HCT116 (cell line): Measurements from ENCODE around the gene PPP4R3A. TPM values are rescaled to one million over a fixed set of nuclear protein-coding genes. Genes with fewer than 3 reads are reported as not detected.

ENCODE experiments used
- ATAC-seq: fragments of 200-7000 bp; cut with Tn5 transposase; 2 replicates; pipeline ENCODE4 v1.9.1; 2020; ENCODE audit warnings: mild to moderate bottlenecking, moderate library complexity
- BruUV-seq: library from RNA; stranded (reverse); fragments of 400-500 nt; replicated peaks from 2 replicates; lab custom pipeline; 2021; lab: Mats Ljungman, UMichigan
- CTCF ChIA-PET: fragments of 300-600 bp; sonication (Branson Sonifier 250); formaldehyde crosslinking; loops from one replicate; lab custom pipeline; 2021; ENCODE audit warnings: antibody characterized with exemption; lab: Charles Lee
- POLR2A ChIA-PET: fragments of 300-600, 350-600 bp; sonication (Branson Sonifier 250); formaldehyde crosslinking; loops from one replicate; lab custom pipeline; 2021; ENCODE audit warnings: antibody characterized with exemption; lab: Charles Lee
- RAD21 ChIA-PET, 2 experiments: fragments of 300-600 bp; sonication (Branson Sonifier 250); formaldehyde crosslinking; loops; one replicate each; lab custom pipeline; 2023; ENCODE audit warnings: low total read pairs in 2 of 2; ENCODE audit not compliant: uncharacterized antibody in 2 of 2, unreplicated experiment in 2 of 2, low non-redundant PET in 1 of 2; lab: Charles Lee
- DNase-seq: peaks from one replicate; pipeline ENCODE4 v3.0.0-alpha.2; 2010; ENCODE audit warnings: low read depth, low spot score
- H2AFZ ChIP-seq: fragments of 200-600 bp; shearing (Covaris generic), sonication (generic); 2 replicates; pipeline ENCODE4 v1.6.1; 2017; ENCODE audit warnings: low read depth, mixed run types, mixed read lengths, antibody characterized with exemption, low read length; ENCODE audit not compliant: poor library complexity, severe bottlenecking
- H3K27ac ChIP-seq: 2 replicates; pipeline ENCODE4 v1.5.1; 2012; ENCODE audit warnings: low read depth, low read length
- H3K27me3 ChIP-seq: fragments of 200-600 bp; sonication (generic); 2 replicates; pipeline ENCODE4 v1.6.1; 2016; ENCODE audit warnings: mixed run types, low read length, mixed read lengths; ENCODE audit not compliant: insufficient read depth
- H3K36me3 ChIP-seq, 2 experiments: fragments of 200-500 bp in 1 of 2; fragments of 200-600 bp in 1 of 2; sonication (Bioruptor generic) in 1 of 2; sonication (generic) in 1 of 2; 2 replicates each; pipeline versions ENCODE4 v1.5.1 to v1.6.1; 2014 to 2016; ENCODE audit warnings: low read length in 2 of 2, inconsistent platforms in 1 of 2, mixed read lengths in 1 of 2, mixed run types in 1 of 2; ENCODE audit not compliant: insufficient read depth in 2 of 2, control insufficient read depth in 1 of 2
- H3K4me1 ChIP-seq, 2 experiments: fragments of 200-600 bp in 1 of 2; sonication (generic) in 1 of 2; 2 replicates each; pipeline versions ENCODE4 v1.5.1 to v1.6.1; 2012 to 2017; ENCODE audit warnings: low read length in 2 of 2, inconsistent platforms in 1 of 2, mild to moderate bottlenecking in 1 of 2, mixed read lengths in 1 of 2, mixed run types in 1 of 2, moderate library complexity in 1 of 2; ENCODE audit not compliant: insufficient read depth in 2 of 2, control insufficient read depth in 1 of 2
- H3K4me2 ChIP-seq: fragments of 200-600 bp; sonication (generic); 2 replicates; pipeline ENCODE4 v1.6.1; 2017; ENCODE audit warnings: mixed run types, low read length, mixed read lengths
- H3K4me3 ChIP-seq, 2 experiments: fragments of 200-600 bp in 1 of 2; sonication (generic) in 1 of 2; replicated peaks in 1 of 2; 2 replicates each; pipeline ENCODE4 v1.5.1; 2011 to 2016; ENCODE audit warnings: low read length in 2 of 2, control low read depth in 1 of 2, low read depth in 1 of 2, mild to moderate bottlenecking in 1 of 2, mixed read lengths in 1 of 2, mixed run types in 1 of 2
- H3K79me2 ChIP-seq: fragments of 200-600 bp; sonication (generic); 2 replicates; pipeline ENCODE4 v1.6.1; 2017; ENCODE audit warnings: mild to moderate bottlenecking, mixed run types, low read length, moderate library complexity, mixed read lengths; ENCODE audit not compliant: insufficient read depth
- H3K9ac ChIP-seq: fragments of 200-600 bp; sonication (generic); 2 replicates; pipeline ENCODE4 v1.6.1; 2016; ENCODE audit warnings: low read length, mixed read lengths
- H3K9me2 ChIP-seq: fragments of 200-600 bp; sonication (generic), shearing (Covaris generic); 2 replicates; pipeline ENCODE4 v1.6.1; 2017; ENCODE audit warnings: mixed run types, mild to moderate bottlenecking, moderate library complexity; ENCODE audit not compliant: insufficient read depth
- H3K9me3 ChIP-seq, 2 experiments: fragments of 200-500 bp in 1 of 2; fragments of 200-600 bp in 1 of 2; sonication (Bioruptor generic) in 1 of 2; sonication (generic) in 1 of 2; 2 replicates each; pipeline ENCODE4 v1.6.1; 2014 to 2017; ENCODE audit warnings: low read length in 2 of 2, mixed read lengths in 2 of 2, inconsistent platforms in 1 of 2, low read depth in 1 of 2, mild to moderate bottlenecking in 1 of 2, mixed run types in 1 of 2, moderate library complexity in 1 of 2; ENCODE audit not compliant: control insufficient read depth in 1 of 2, insufficient read depth in 1 of 2
- H4K20me1 ChIP-seq: fragments of 200-600 bp; sonication (generic), shearing (Covaris generic); 2 replicates; pipeline ENCODE4 v1.6.1; 2017; ENCODE audit warnings: mixed run types, mild to moderate bottlenecking, moderate library complexity; ENCODE audit not compliant: insufficient read depth
- CBX3 ChIP-seq: IDR thresholded peaks from 2 replicates; pipeline ENCODE4 v1.6.1; 2012; ENCODE audit warnings: low read depth
- CTCF ChIP-seq, 3 experiments: fragments of 200-600 bp in 1 of 3; sonication (generic) in 1 of 3; IDR thresholded peaks in 2 of 3; conservative IDR thresholded peaks in 1 of 3; 2 replicates each; pipeline ENCODE4 v1.5.1; 2012 to 2017; ENCODE audit warnings: low read depth in 2 of 3, low read length in 2 of 3, antibody characterized with exemption in 1 of 3, borderline replicate concordance in 1 of 3, control low read depth in 1 of 3, mild to moderate bottlenecking in 1 of 3, mixed read lengths in 1 of 3, mixed run types in 1 of 3, moderate library complexity in 1 of 3; ENCODE audit not compliant: insufficient read depth in 1 of 3
- JUND ChIP-seq: IDR thresholded peaks from 2 replicates; pipeline ENCODE4 v1.6.1; 2012
- POLR2AphosphoS5 ChIP-seq: IDR thresholded peaks from 2 replicates; pipeline ENCODE4 v1.6.1; 2011; ENCODE audit warnings: mild to moderate bottlenecking, low read depth, low read length, moderate library complexity
- RAD21 ChIP-seq: IDR thresholded peaks from 2 replicates; pipeline ENCODE4 v1.6.1; 2012; ENCODE audit warnings: low read depth, mild to moderate bottlenecking
- REST ChIP-seq: IDR thresholded peaks from 2 replicates; pipeline ENCODE4 v1.6.1; 2012; ENCODE audit warnings: low read depth
- SP1 ChIP-seq: IDR thresholded peaks from 2 replicates; pipeline ENCODE4 v1.6.1; 2012; ENCODE audit warnings: low read depth
- YY1 ChIP-seq: IDR thresholded peaks from 2 replicates; pipeline ENCODE4 v1.6.1; 2011; ENCODE audit warnings: low read length, low read depth, moderate library complexity, mild to moderate bottlenecking; ENCODE audit not compliant: insufficient replicate concordance; ENCODE audit errors: extremely low read depth
- ZBTB33 ChIP-seq: IDR thresholded peaks from 2 replicates; pipeline ENCODE4 v1.6.1; 2011; ENCODE audit warnings: mild to moderate bottlenecking, low read length, moderate library complexity; ENCODE audit not compliant: insufficient replicate concordance; ENCODE audit errors: extremely low read depth
- ZFX ChIP-seq: fragments of 450-650 bp; IDR thresholded peaks from 2 replicates; pipeline ENCODE4 v1.6.1; 2017
- ZNF274 ChIP-seq: fragments of 200-500 bp; sonication (Bioruptor generic); IDR thresholded peaks from 2 replicates; pipeline ENCODE4 v1.6.1; 2014; ENCODE audit warnings: mild to moderate bottlenecking, low read depth, low read length, inconsistent platforms
- intact Hi-C: fragments of 100-400 bp; cut with micrococcal nuclease; formaldehyde crosslinking; loops from 2 replicates; pipeline ENCODE4 v1.10.0; 2022
- total RNA-seq: library from RNA; stranded (reverse); gene quantifications from one replicate; pipeline ENCODE4 v1.2.1, GENCODE V29; 2021; ENCODE audit not compliant: unreplicated experiment

The PPP4R3A gene
- total RNA-seq, 1 experiment from 2014 or later: 67.7 TPM

GRCh38 chr14:91454580-91454979 lies 55.5 kb downstream of the PPP4R3A start:
- Histone ChIP-seq H3K36me3 (peaks cover 17 to 22% of the 10 kb centered on the region in 2 experiments), H3K9me3 (no peaks in the 10 kb centered on the region), H3K9ac (no peak overlapping the region), H3K4me2 (no peak overlapping the region), H3K27ac (no peak overlapping the region), H4K20me1 (0 out of 2 replicates have a peak, but pooled peaks cover 4% of the 10 kb centered on the region), H2AFZ (no peak overlapping the region), H3K9me2 (no peaks in the 10 kb centered on the region), H3K79me2 (0 out of 2 replicates have a peak, but pooled peaks cover 4% of the 10 kb centered on the region), H3K27me3 (no peaks in the 10 kb centered on the region), H3K4me1 (no peaks in the 10 kb centered on the region), H3K4me3 (no peak overlapping the region)
- DNase-seq: no peak
- RAD21 ChIA-PET: no interaction called here
- no TSS peak for BruUV-seq
- no peak for ATAC-seq
- TF ChIP-seq ZNF274 (no peak), RAD21 (no peak), POLR2AphosphoS5 (no peak), YY1 (no peak), SP1 (no peak), ZBTB33 (no peak), CTCF (IDR thresholded peaks at IDR 0.05 in 2 of 3, conservative IDR thresholded peaks at IDR 0.05 in 1 of 3; ENCODE audit: borderline replicate concordance in 1 of 3, insufficient read depth in 1 of 3, low read depth in 2 of 3, low read length in 2 of 3) (no peak), CBX3 (no peak), JUND (no peak), REST (no peak), ZFX (no peak)
- intact Hi-C loops: no loop called here
- CTCF ChIA-PET: no interaction called here
- POLR2A ChIA-PET: no interaction called here
